Duodenal mucosa (tissue), 2 donors: ENCODE measurements around the gene CACNA1H.

Source experiments
- H3K27ac ChIP-seq: one replicate; pipeline ENCODE4 v1.7.0; 2013; ENCODE audit warnings: low read depth, low read length
- H3K27me3 ChIP-seq, 2 donors: one replicate each; pipeline ENCODE4 v1.7.0; 2013; ENCODE audit warnings: low read length in 2 of 2, control low read depth in 1 of 2; ENCODE audit not compliant: insufficient read depth in 2 of 2, control insufficient read depth in 1 of 2
- H3K36me3 ChIP-seq, 2 donors: one replicate each; pipeline ENCODE4 v1.7.0; 2013; ENCODE audit warnings: low read length in 2 of 2, control low read depth in 1 of 2; ENCODE audit not compliant: insufficient read depth in 2 of 2, control insufficient read depth in 1 of 2
- H3K4me1 ChIP-seq, 2 donors: one replicate each; pipeline ENCODE4 v1.7.0; 2013; ENCODE audit warnings: low read length in 2 of 2, control low read depth in 1 of 2; ENCODE audit not compliant: insufficient read depth in 2 of 2, control insufficient read depth in 1 of 2
- H3K4me3 ChIP-seq, 2 donors: one replicate each; pipeline ENCODE4 v1.7.0; 2013; ENCODE audit warnings: low read length in 2 of 2, low read depth in 1 of 2
- H3K9ac ChIP-seq, 2 donors: one replicate each; pipeline ENCODE4 v1.7.0; 2013; ENCODE audit warnings: low read length in 2 of 2, low read depth in 1 of 2
- H3K9me3 ChIP-seq, 2 donors: one replicate each; pipeline ENCODE4 v1.7.0; 2013; ENCODE audit warnings: low read length in 2 of 2, control low read depth in 1 of 2; ENCODE audit not compliant: control insufficient read depth in 1 of 2

CACNA1H gene

GRCh38 chr16:1173788-1174451 is 21.0 kb downstream of the CACNA1H start:
- no peaks in the 10 kb centered on the region for H3K36me3 ChIP-seq
- H3K9me3 ChIP-seq = no peaks in the 10 kb centered on the region
- H3K4me1 ChIP-seq = no peaks in the 10 kb centered on the region
- no peak overlapping the region for H3K9ac ChIP-seq
- H3K27ac ChIP-seq = no peak overlapping the region
- no peak overlapping the region for H3K4me3 ChIP-seq
- H3K27me3 ChIP-seq = no peaks in the 10 kb centered on the region

GRCh38 chr16:1174477-1175357 is 21.8 kb downstream of the CACNA1H start:
- H3K4me1 ChIP-seq = no peaks in the 10 kb centered on the region
- no peak overlapping the region for H3K4me3 ChIP-seq
- H3K36me3 ChIP-seq = no peaks in the 10 kb centered on the region
- no peaks in the 10 kb centered on the region for H3K27me3 ChIP-seq
- no peak overlapping the region for H3K27ac ChIP-seq
- no peak overlapping the region for H3K9ac ChIP-seq
- no peaks in the 10 kb centered on the region for H3K9me3 ChIP-seq

- Histone ChIP-seq H3K9ac (no peak overlapping the region), H3K4me3 (no peak overlapping the region), H3K27me3 (no peaks in the 10 kb centered on the region), H3K9me3 (no peaks in the 10 kb centered on the region), H3K4me1 (no peaks in the 10 kb centered on the region), H3K36me3 (no peaks in the 10 kb centered on the region), H3K27ac (no peak overlapping the region)
Measured at GRCh38 chr16:1175566-1176279, 22.8 kb downstream of the CACNA1H start.

GRCh38 chr16:1176280-1176897 is 23.5 kb downstream of the CACNA1H start:
- no peak overlapping the region for H3K27ac ChIP-seq
- H3K9ac ChIP-seq = no peak overlapping the region
- no peaks in the 10 kb centered on the region for H3K4me1 ChIP-seq
- no peak overlapping the region for H3K4me3 ChIP-seq
- H3K9me3 ChIP-seq = no peaks in the 10 kb centered on the region
- no peaks in the 10 kb centered on the region for H3K36me3 ChIP-seq
- no peaks in the 10 kb centered on the region for H3K27me3 ChIP-seq

GRCh38 chr16:1177053-1177452 is 24.1 kb downstream of the CACNA1H start:
- Histone ChIP-seq H3K4me1 (no peaks in the 10 kb centered on the region), H3K4me3 (no peak overlapping the region), H3K27me3 (no peaks in the 10 kb centered on the region), H3K9ac (no peak overlapping the region), H3K27ac (no peak overlapping the region), H3K9me3 (no peaks in the 10 kb centered on the region), H3K36me3 (no peaks in the 10 kb centered on the region)

- Histone ChIP-seq H3K27me3 (no peaks in the 10 kb centered on the region), H3K27ac (no peak overlapping the region), H3K36me3 (no peaks in the 10 kb centered on the region), H3K4me1 (no peaks in the 10 kb centered on the region), H3K4me3 (no peak overlapping the region), H3K9ac (no peak overlapping the region), H3K9me3 (no peaks in the 10 kb centered on the region)
Measured at GRCh38 chr16:1177750-1178149, 24.8 kb downstream of the CACNA1H start.

- Histone ChIP-seq H3K27ac (no peak overlapping the region), H3K9ac (no peak overlapping the region), H3K4me1 (no peaks in the 10 kb centered on the region), H3K4me3 (no peak overlapping the region), H3K27me3 (no peaks in the 10 kb centered on the region), H3K36me3 (no peaks in the 10 kb centered on the region), H3K9me3 (no peaks in the 10 kb centered on the region)
Measured at GRCh38 chr16:1178295-1178910, 25.5 kb downstream of the CACNA1H start.

- Histone ChIP-seq H3K27ac (peak overlapping the region; percentile 10), H3K4me3 (no peak overlapping the region), H3K9ac (no peak overlapping the region), H3K27me3 (no peaks in the 10 kb centered on the region), H3K36me3 (no peaks in the 10 kb centered on the region), H3K9me3 (no peaks in the 10 kb centered on the region), H3K4me1 (no peaks in the 10 kb centered on the region)
Measured at GRCh38 chr16:1180549-1181403, 27.9 kb downstream of the CACNA1H start.
